H1 (cell line): ENCODE measurements around the gene ARGLU1.

Source experiments
- CTCF ChIP-seq, 3 experiments: IDR thresholded peaks; 1 replicate in 2 of 3; 2 replicates in 1 of 3; pipeline versions ENCODE4 v1.5.1 to v1.6.1; 2011; ENCODE audit warnings: low read length in 3 of 3, mild to moderate bottlenecking in 3 of 3, inconsistent platforms in 2 of 3, low read depth in 1 of 3, moderate library complexity in 1 of 3; ENCODE audit not compliant: insufficient read depth in 1 of 3; ENCODE audit errors: control extremely low read depth in 1 of 3
- EP300 ChIP-seq, 2 experiments: IDR thresholded peaks; 1 replicate in 1 of 2; 2 replicates in 1 of 2; pipeline ENCODE4 v1.6.1; 2011 to 2012; ENCODE audit warnings: low read depth in 2 of 2, low read length in 2 of 2, mild to moderate bottlenecking in 2 of 2, borderline replicate concordance in 1 of 2, inconsistent platforms in 1 of 2, moderate library complexity in 1 of 2
- SIX5 ChIP-seq: IDR thresholded peaks from 2 replicates; pipeline ENCODE4 v1.6.1; 2011; ENCODE audit warnings: mild to moderate bottlenecking, low read depth, low read length

GRCh38 chr13:106587787-106588186 lies 19.9 kb upstream of the ARGLU1 start:
- TF ChIP-seq CTCF (IDR thresholded peaks at IDR 0.05; ENCODE audit: control extremely low read depth in 1 of 3, insufficient read depth in 1 of 3, low read depth in 1 of 3, low read length in 3 of 3) (no peak), EP300 (IDR thresholded peaks at IDR 0.05; ENCODE audit: borderline replicate concordance in 1 of 2, low read depth in 2 of 2, low read length in 2 of 2) (no peak), SIX5 (no peak)
